Chondrocyte (in vitro differentiated cells): ENCODE results near the gene NISCH. TPM values are rescaled to one million over a fixed set of nuclear protein-coding genes. Genes with fewer than 3 reads are reported as not detected.

ENCODE experiments used
- DNase-seq: peaks from one replicate; pipeline ENCODE4 v3.0.0; 2021; ENCODE audit warnings: mixed read lengths, low spot score
- H3K27ac Mint-ChIP-seq: one replicate; pipeline ENCODE4 v1.8.0; 2021; ENCODE audit warnings: mild to moderate bottlenecking, moderate library complexity, mixed read lengths; ENCODE audit not compliant: unreplicated experiment
- H3K27me3 Mint-ChIP-seq: 2 replicates; pipeline ENCODE4 v1.8.0; 2021; ENCODE audit warnings: low read depth, mixed read lengths
- H3K36me3 Mint-ChIP-seq: 2 replicates; pipeline ENCODE4 v1.8.0; 2021; ENCODE audit warnings: low read depth, mixed read lengths
- H3K4me1 Mint-ChIP-seq: 2 replicates; pipeline ENCODE4 v1.8.0; 2021; ENCODE audit warnings: low read depth, mild to moderate bottlenecking, mixed read lengths
- H3K4me3 Mint-ChIP-seq: one replicate; pipeline ENCODE4 v1.8.0; 2021; ENCODE audit warnings: mild to moderate bottlenecking, moderate library complexity, mixed read lengths; ENCODE audit not compliant: unreplicated experiment
- H3K9me3 Mint-ChIP-seq: 2 replicates; pipeline ENCODE4 v1.8.0; 2021; ENCODE audit warnings: low read depth, mixed read lengths
- total RNA-seq: library from RNA; stranded (reverse); gene quantifications from 3 replicates; pipeline ENCODE4 v1.2.1, GENCODE V29; 2021
- TF ChIP-seq, protein P1 (sequence below): fragments of 200-600 bp; sonication (generic); IDR thresholded peaks from 2 replicates; pipeline ENCODE4 v1.5.0; 2021; ENCODE audit warnings: antibody characterized with exemption, mild to moderate bottlenecking, moderate library complexity

Gene NISCH
- total RNA-seq, 1 donor from 2014 or later = 101 TPM

DNA sequence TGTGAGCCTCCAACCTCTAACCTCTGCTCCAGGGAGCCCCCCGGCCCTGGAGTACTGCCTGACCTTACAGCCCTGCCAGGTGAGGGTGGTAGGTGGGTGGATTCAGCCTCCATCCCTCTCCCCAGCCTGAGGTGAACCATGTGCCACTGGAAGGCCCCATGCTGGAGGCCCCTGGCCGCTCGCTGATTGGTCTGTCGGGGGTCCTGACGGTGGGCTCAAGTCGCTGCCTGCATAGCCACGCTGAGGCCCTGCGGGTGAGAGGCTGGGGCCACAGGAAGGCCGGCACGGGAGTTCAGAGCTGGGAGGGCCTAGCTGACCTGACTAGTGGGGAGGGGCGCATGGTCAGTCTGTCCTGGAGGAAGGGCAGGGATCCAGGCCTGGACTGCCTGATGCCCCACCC lies 59.2 kb downstream of the NISCH start:
- H3K4me1 Mint-ChIP-seq = no peaks in the 10 kb centered on the region
- no peak overlapping the region for H3K4me3 Mint-ChIP-seq
- H3K9me3 Mint-ChIP-seq = no peaks in the 10 kb centered on the region
- no peak for DNase-seq
- H3K36me3 Mint-ChIP-seq = no peaks in the 10 kb centered on the region
- TF ChIP-seq, protein P1, sequence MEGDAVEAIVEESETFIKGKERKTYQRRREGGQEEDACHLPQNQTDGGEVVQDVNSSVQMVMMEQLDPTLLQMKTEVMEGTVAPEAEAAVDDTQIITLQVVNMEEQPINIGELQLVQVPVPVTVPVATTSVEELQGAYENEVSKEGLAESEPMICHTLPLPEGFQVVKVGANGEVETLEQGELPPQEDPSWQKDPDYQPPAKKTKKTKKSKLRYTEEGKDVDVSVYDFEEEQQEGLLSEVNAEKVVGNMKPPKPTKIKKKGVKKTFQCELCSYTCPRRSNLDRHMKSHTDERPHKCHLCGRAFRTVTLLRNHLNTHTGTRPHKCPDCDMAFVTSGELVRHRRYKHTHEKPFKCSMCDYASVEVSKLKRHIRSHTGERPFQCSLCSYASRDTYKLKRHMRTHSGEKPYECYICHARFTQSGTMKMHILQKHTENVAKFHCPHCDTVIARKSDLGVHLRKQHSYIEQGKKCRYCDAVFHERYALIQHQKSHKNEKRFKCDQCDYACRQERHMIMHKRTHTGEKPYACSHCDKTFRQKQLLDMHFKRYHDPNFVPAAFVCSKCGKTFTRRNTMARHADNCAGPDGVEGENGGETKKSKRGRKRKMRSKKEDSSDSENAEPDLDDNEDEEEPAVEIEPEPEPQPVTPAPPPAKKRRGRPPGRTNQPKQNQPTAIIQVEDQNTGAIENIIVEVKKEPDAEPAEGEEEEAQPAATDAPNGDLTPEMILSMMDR = no peak
- peaks cover 3% of the 10 kb centered on the region for H3K27me3 Mint-ChIP-seq
- H3K27ac Mint-ChIP-seq = no peak overlapping the region

DNA sequence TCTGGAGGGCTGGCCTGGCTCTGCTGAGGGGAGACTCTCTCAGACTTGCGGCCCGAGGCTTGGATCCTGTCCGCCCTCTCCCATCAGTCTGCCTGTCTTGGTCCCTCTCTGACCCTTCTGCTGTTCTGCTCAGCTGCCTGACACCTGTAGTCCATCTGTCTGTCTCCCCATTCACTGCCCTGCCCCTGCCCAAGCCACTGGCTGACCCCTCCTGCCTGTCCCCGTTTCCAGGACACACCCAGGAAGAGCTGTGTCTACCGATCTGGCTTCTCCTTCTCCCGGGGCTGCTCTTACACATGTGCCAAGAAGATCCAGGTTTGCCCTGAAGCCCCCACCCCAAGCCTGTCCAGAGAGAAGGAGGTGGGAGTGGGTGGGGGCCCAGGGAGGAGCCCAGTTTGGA lies 59.8 kb downstream of the NISCH start:
- TF ChIP-seq, protein P1 = no peak
- Mint-ChIP-seq H3K27ac (no peak overlapping the region), H3K4me3 (no peak overlapping the region), H3K9me3 (no peaks in the 10 kb centered on the region), H3K36me3 (no peaks in the 10 kb centered on the region), H3K27me3 (peaks cover 3% of the 10 kb centered on the region), H3K4me1 (no peaks in the 10 kb centered on the region)
- no peak for DNase-seq

DNA sequence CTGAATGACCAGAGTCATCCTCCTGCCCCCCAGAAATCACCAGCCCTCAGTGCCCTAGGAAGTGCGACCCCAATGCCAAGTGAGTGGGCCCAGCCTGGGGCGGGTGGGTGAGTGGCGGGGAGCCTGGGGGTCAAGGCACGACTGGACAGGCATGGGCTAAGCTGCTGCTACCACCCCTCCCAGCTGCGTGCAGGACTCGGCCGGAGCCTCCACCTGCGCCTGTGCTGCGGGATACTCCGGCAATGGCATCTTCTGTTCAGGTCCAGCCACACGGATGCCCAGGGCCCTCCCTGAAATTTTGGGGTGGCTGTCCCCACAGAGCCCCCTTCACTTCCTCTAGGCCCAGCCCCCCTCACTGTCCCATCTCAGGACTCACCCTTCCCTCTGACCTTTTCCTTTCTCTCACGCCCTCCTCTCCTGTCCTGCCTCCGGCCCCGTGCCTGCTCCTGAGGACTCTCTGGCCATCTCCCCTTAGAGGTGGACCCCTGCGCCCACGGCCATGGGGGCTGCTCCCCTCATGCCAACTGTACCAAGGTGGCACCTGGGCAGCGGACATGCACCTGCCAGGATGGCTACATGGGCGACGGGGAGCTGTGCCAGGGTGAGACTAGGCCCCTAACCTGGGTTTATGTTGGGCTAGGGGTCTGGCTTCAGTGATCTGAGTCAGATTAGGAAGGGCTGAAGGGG lies 61.2 kb downstream of the NISCH start:
- no peak for DNase-seq
- no peak overlapping the region for H3K4me3 Mint-ChIP-seq
- TF ChIP-seq, protein P1 = no peak
- H3K4me1 Mint-ChIP-seq = no peaks in the 10 kb centered on the region
- H3K36me3 Mint-ChIP-seq = no peaks in the 10 kb centered on the region
- peaks cover 3% of the 10 kb centered on the region for H3K27me3 Mint-ChIP-seq
- no peak overlapping the region for H3K27ac Mint-ChIP-seq
- H3K9me3 Mint-ChIP-seq = no peaks in the 10 kb centered on the region

DNA sequence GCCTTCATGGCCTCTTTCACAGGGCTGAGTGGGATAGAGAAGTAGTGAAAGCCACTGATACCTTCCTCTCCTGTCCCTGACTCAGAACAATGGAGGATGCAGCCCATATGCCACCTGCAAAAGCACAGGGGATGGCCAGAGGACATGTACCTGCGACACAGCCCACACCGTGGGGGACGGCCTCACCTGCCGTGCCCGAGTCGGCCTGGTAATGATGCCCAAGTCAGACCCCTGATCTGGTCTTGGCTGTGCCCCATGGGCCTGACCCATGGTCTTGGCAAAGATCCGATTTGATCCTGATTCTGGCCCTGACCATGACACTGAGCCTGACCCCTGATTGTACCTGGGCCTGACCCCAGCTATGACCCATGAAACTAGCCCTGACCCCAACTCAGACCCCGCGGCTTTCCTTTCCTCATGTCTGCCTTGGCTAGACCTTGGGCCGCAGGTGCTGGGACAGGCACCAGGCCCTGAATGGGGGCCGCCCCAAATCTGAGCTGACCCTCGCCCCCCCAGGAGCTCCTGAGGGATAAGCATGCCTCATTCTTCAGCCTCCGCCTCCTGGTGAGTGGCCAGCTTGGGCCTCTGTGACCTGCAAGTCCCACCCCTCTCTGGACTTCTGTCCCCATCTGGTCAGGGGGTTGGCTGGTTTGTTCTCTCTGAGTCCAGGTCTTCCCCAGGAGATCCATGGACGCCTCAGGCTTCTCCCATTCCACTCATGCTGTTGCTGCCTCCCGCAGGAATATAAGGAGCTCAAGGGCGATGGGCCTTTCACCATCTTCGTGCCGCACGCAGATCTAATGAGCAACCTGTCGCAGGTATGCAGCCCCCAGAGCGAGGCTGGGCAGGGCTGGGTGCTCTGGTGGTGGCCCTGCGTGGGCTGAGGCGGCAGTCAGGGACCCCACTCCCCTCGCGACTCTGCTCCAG lies 62.7 kb downstream of the NISCH start:
- no peak for DNase-seq
- no peak overlapping the region for H3K4me3 Mint-ChIP-seq
- no peaks in the 10 kb centered on the region for H3K36me3 Mint-ChIP-seq
- no peaks in the 10 kb centered on the region for H3K4me1 Mint-ChIP-seq
- no peaks in the 10 kb centered on the region for H3K27me3 Mint-ChIP-seq
- TF ChIP-seq, protein P1 = no peak
- H3K27ac Mint-ChIP-seq = no peak overlapping the region
- no peaks in the 10 kb centered on the region for H3K9me3 Mint-ChIP-seq

DNA sequence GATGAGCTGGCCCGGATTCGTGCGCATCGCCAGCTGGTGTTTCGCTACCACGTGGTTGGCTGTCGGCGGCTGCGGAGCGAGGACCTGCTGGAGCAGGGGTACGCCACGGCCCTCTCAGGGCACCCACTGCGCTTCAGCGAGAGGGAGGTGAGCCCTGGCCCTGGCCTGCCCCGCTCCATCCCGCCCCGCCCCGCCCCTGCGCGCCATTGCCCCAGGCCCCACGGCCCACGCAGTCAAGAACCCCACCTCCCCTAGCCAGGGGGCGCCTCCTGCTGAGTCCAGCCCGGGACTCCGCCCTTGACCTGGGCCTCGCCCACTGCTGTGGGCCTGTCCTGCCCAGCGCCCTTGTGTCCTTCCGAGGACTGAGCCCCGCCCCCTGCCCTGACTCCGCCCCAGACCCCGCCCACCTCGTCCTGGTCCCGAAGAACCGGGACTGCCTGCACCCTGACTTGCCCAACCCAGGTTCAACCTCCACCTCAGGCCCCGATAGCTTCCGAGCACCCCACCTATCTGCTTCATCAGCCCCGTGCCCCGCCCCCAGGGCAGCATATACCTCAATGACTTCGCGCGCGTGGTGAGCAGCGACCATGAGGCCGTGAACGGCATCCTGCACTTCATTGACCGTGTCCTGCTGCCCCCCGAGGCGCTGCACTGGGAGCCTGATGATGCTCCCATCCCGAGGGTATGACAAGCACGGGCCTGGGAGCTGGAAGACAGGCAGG lies 63.5 kb downstream of the NISCH start:
- H3K9me3 Mint-ChIP-seq = no peaks in the 10 kb centered on the region
- no peaks in the 10 kb centered on the region for H3K36me3 Mint-ChIP-seq
- no peak overlapping the region for H3K27ac Mint-ChIP-seq
- no peak overlapping the region for H3K4me3 Mint-ChIP-seq
- no peaks in the 10 kb centered on the region for H3K4me1 Mint-ChIP-seq
- no peak for DNase-seq
- TF ChIP-seq, protein P1 = no peak
- no peaks in the 10 kb centered on the region for H3K27me3 Mint-ChIP-seq
